RKO (cell line): Measurements from ENCODE around the gene CBFA2T3.

Source experiments
- DNase-seq: peaks from one replicate; pipeline ENCODE4 v3.0.0-alpha.2; 2016; ENCODE audit warnings: low spot score

The CBFA2T3 gene

GRCh38 chr16:88938777-88939244 is 38.2 kb downstream of the CBFA2T3 start:
- DNase-seq, result no peak

GRCh38 chr16:88938119-88938776 is 38.8 kb downstream of the CBFA2T3 start:
- DNase-seq, result no peak

GRCh38 chr16:88937206-88937621 is 39.8 kb downstream of the CBFA2T3 start:
- DNase-seq, result no peak

- no peak for DNase-seq
These were observed 40.3 kb downstream of the CBFA2T3 start for GRCh38 chr16:88936556-88937205.

- DNase-seq, result no peak
These were observed 40.9 kb downstream of the CBFA2T3 start for GRCh38 chr16:88936008-88936555.

GRCh38 chr16:88934066-88934667 is 42.8 kb downstream of the CBFA2T3 start:
- DNase-seq, result no peak

- no peak for DNase-seq
These were observed 44.1 kb downstream of the CBFA2T3 start for GRCh38 chr16:88932929-88933328.

- DNase-seq, result no peak
These were observed 45.1 kb downstream of the CBFA2T3 start for GRCh38 chr16:88931936-88932335.

GRCh38 chr16:88931373-88931900 is 45.6 kb downstream of the CBFA2T3 start:
- no peak for DNase-seq

GRCh38 chr16:88930716-88931115 is 46.3 kb downstream of the CBFA2T3 start:
- DNase-seq, result no peak

GRCh38 chr16:88929091-88929445 is 47.9 kb downstream of the CBFA2T3 start:
- no peak for DNase-seq

GRCh38 chr16:88928405-88929090 is 48.5 kb downstream of the CBFA2T3 start:
- DNase-seq, result no peak

GRCh38 chr16:88927661-88928060 is 49.3 kb downstream of the CBFA2T3 start:
- DNase-seq, result no peak

- DNase-seq, result no peak
These were observed 50.0 kb downstream of the CBFA2T3 start for GRCh38 chr16:88927010-88927409.

- peak; percentile 28 for DNase-seq
These were observed 50.5 kb downstream of the CBFA2T3 start for GRCh38 chr16:88926374-88926990.

GRCh38 chr16:88925540-88925887 is 51.5 kb downstream of the CBFA2T3 start:
- DNase-seq, result no peak

- peak; percentile 78 for DNase-seq
These were observed 52.0 kb downstream of the CBFA2T3 start for GRCh38 chr16:88924834-88925539.

GRCh38 chr16:88923926-88924833 is 52.8 kb downstream of the CBFA2T3 start:
- no peak for DNase-seq

- no peak for DNase-seq
These were observed 53.6 kb downstream of the CBFA2T3 start for GRCh38 chr16:88923450-88923849.

GRCh38 chr16:88922826-88923410 is 54.1 kb downstream of the CBFA2T3 start:
- no peak for DNase-seq
